Activated CD8-positive, alpha-beta memory T cell treated with anti-CD3 and anti-CD28 coated beads for 24 hours (primary cell): ENCODE results near the gene BMP15.

Experiments used
- DNase-seq: peaks from one replicate; pipeline ENCODE4 v3.0.0-alpha.2; 2020

Gene BMP15

GRCh38 chrX:50910685-50911176 lies at the start of gene BMP15:
Gene BMP15, plus strand, starts transcription at chrX:50910735. Its CDS starts 49 bp downstream, at chrX:50910784.
- no peak for DNase-seq

GRCh38 chrX:50863471-50863870 lies 47.1 kb upstream of the BMP15 start:
- no peak for DNase-seq

GRCh38 chrX:50865311-50865710 lies 45.2 kb upstream of the BMP15 start:
- DNase-seq = no peak

- no peak for DNase-seq
Observed at GRCh38 chrX:50871922-50872453, 38.5 kb upstream of the BMP15 start.

- DNase-seq = no peak
Observed at GRCh38 chrX:50874876-50875275, 35.7 kb upstream of the BMP15 start.

GRCh38 chrX:50876551-50876950 lies 34.0 kb upstream of the BMP15 start:
- DNase-seq = no peak

GRCh38 chrX:50877310-50877709 lies 33.2 kb upstream of the BMP15 start:
- no peak for DNase-seq

- DNase-seq = no peak
Observed at GRCh38 chrX:50881028-50881427, 29.5 kb upstream of the BMP15 start.

- DNase-seq = no peak
Observed at GRCh38 chrX:50888884-50889283, 21.7 kb upstream of the BMP15 start.

- no peak for DNase-seq
Observed at GRCh38 chrX:50889582-50889981, 21.0 kb upstream of the BMP15 start.

- no peak for DNase-seq
Observed at GRCh38 chrX:50893047-50893446, 17.5 kb upstream of the BMP15 start.

- no peak for DNase-seq
Observed at GRCh38 chrX:50893466-50893865, 17.1 kb upstream of the BMP15 start.

GRCh38 chrX:50905334-50905733 lies 5.2 kb upstream of the BMP15 start:
- DNase-seq = no peak

GRCh38 chrX:50913520-50913919 lies 3.0 kb downstream of the BMP15 start:
- no peak for DNase-seq

- DNase-seq = no peak
Observed at GRCh38 chrX:50920132-50920531, 9.6 kb downstream of the BMP15 start.

- DNase-seq = no peak
Observed at GRCh38 chrX:50927127-50927526, 16.6 kb downstream of the BMP15 start.

GRCh38 chrX:50941638-50942037 lies 31.1 kb downstream of the BMP15 start:
- peak; percentile 55 for DNase-seq

- no peak for DNase-seq
Observed at GRCh38 chrX:50942471-50942870, 31.9 kb downstream of the BMP15 start.

- DNase-seq = no peak
Observed at GRCh38 chrX:50952406-50952805, 41.9 kb downstream of the BMP15 start.

- DNase-seq = no peak
Observed at GRCh38 chrX:50953832-50954231, 43.3 kb downstream of the BMP15 start.

GRCh38 chrX:50962156-50962555 lies 51.6 kb downstream of the BMP15 start:
- no peak for DNase-seq

- no peak for DNase-seq
Observed at GRCh38 chrX:50963842-50964241, 53.3 kb downstream of the BMP15 start.
